ENCODE measurements around the gene ATG10.
A peak's percentile ranks its signal among the peaks of the same experiment; 100 is the strongest.
"Not testable (repeated sequence)": the region's sequence is repeated elsewhere in the genome, so short reads cannot be mapped to it uniquely, and the experiment has no call there.

Gene ATG10

GRCh38 chr5:81971712-81972491 is at the start of gene ATG10:
ATG10 (plus strand) TSS chr5:81972023; CDS start chr5:81987571, 15,548 bp downstream.
- peak; percentile 86 for DNase-seq

- DNase-seq: no peak
Measured at GRCh38 chr5:81922854-81923279, 49.0 kb upstream of the ATG10 start.

GRCh38 chr5:81924442-81924841 is 47.4 kb upstream of the ATG10 start:
- DNase-seq: no peak

GRCh38 chr5:81925009-81925408 is 46.8 kb upstream of the ATG10 start:
- DNase-seq: no peak

GRCh38 chr5:81925981-81926380 is 45.8 kb upstream of the ATG10 start:
- no peak for DNase-seq

GRCh38 chr5:81936066-81936465 is 35.8 kb upstream of the ATG10 start:
- DNase-seq: no peak

- no peak for DNase-seq
Measured at GRCh38 chr5:81936750-81937149, 35.1 kb upstream of the ATG10 start.

- no peak for DNase-seq
Measured at GRCh38 chr5:81942746-81943145, 29.1 kb upstream of the ATG10 start.

- no peak for DNase-seq
Measured at GRCh38 chr5:81948349-81948748, 23.5 kb upstream of the ATG10 start.

- no peak for DNase-seq
Measured at GRCh38 chr5:81949462-81949861, 22.4 kb upstream of the ATG10 start.

GRCh38 chr5:81950996-81951395 is 20.8 kb upstream of the ATG10 start:
- DNase-seq: no peak

- DNase-seq: not testable (repeated sequence)
Measured at GRCh38 chr5:81954796-81955195, 17.0 kb upstream of the ATG10 start.

GRCh38 chr5:81958129-81958528 is 13.7 kb upstream of the ATG10 start:
- not testable (repeated sequence) for DNase-seq

- DNase-seq: no peak
Measured at GRCh38 chr5:81961651-81962440, 10.0 kb upstream of the ATG10 start.

- no peak for DNase-seq
Measured at GRCh38 chr5:81963544-81963943, 8.3 kb upstream of the ATG10 start.

GRCh38 chr5:81965524-81965923 is 6.3 kb upstream of the ATG10 start:
- no peak for DNase-seq

- DNase-seq: no peak
Measured at GRCh38 chr5:81969226-81969625, 2.6 kb upstream of the ATG10 start.

GRCh38 chr5:81969912-81970311 is 1.9 kb upstream of the ATG10 start:
- DNase-seq: no peak

- DNase-seq: peak; percentile 9
Measured at GRCh38 chr5:81971111-81971711, 612 bp upstream of the ATG10 start.

- no peak for DNase-seq
Measured at GRCh38 chr5:81972492-81972783, 615 bp downstream of the ATG10 start.

- no peak for DNase-seq
Measured at GRCh38 chr5:81980160-81980559, 8.3 kb downstream of the ATG10 start.

- no peak for DNase-seq
Measured at GRCh38 chr5:81980598-81981260, 8.9 kb downstream of the ATG10 start.

GRCh38 chr5:81982172-81982685 is 10.4 kb downstream of the ATG10 start:
- not testable (repeated sequence) for DNase-seq

Measured in stimulated activated CD4-positive, alpha-beta T cell treated with anti-CD3 and anti-CD28 coated beads, Interleukin-4, amount 100 ng/mL, for 24 hours (primary cell).